ENCODE data around the gene RGS7.
"Not testable (repeated sequence)": the region's sequence is repeated elsewhere in the genome, so short reads cannot be mapped to it uniquely, and the experiment has no call there.

RGS7 gene

DNA sequence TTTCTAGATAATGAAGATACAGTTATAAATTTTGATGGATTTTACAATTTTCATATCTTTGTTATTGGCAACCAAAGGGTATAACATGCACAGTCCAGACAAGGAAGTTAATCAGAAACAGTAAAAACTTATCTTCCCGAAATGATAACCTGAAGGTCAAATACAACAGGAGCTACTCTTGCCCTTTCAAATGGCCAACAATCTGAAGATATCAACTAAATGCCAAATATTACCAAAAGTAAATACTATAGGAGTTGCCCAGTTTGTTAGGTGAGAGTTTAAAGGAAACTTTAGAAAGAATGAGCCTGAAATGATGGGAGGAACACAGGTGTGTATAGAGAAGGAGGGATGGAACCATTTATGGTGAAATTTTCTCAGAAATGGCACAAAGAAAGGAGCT is 153.2 kb downstream of the RGS7 start:
- no peak for DNase-seq

DNA sequence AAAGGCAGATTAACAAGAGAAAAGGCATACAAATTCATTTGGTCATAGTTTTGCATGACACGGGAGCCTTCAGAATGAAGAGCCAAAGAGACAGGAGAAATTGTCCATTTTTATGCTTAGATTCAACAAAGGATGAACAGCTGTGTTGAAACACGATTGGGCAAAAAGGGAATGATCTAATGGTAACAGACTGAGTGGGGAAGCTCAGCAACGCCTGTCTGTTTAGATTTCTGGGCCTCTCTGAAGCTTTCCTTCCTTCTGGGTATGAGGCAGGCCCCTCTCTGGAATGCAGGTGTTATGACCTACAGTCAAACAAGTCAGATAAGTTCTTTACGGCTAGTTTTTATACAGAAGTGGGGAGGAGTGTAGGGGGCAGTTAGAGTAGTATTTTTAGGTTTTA is 154.6 kb downstream of the RGS7 start:
- DNase-seq, result no peak

DNA sequence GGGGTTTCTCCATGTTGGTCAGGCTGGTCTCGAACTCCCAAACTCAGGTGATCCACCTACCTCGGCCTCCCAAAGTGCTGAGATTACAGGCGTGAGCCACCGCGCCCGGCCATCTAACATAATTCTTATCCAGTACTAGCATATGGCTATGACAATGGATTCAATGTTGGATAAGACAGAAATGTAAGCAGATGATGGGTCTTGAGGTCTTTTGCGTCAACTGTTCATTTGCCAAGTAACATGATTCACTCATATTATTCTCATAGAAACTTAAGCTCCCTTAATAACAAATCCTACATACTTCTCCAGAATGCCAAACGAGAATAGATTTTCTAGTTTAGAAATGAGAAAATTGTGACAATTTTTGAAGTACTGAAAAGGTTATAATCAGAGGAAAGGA is 170.3 kb downstream of the RGS7 start:
- no peak for DNase-seq

DNA sequence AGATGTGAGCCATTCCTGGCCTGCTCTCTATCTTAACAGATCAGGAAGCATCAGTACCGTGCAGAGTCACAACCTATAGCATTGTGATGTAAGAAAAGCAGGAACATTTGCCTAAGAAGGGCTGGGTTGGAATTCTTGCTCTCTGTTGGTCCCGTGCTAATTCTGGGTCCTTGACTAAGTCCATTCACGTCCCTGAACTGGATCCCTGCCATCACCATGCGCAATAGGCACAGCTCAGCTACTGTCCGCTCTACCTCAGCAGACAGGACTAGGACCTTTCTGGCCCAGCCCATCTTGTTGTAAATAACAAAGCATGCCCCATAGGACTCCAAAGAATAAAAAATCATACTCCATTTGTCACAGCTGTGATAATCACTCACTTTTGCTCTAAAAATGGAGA is 175.0 kb downstream of the RGS7 start:
- DNase-seq, result no peak

- no peak for DNase-seq
Measured at GRCh38 chr1:241181471-241181870, 175.5 kb downstream of the RGS7 start.

GRCh38 chr1:241180569-241180968 is 176.4 kb downstream of the RGS7 start:
- no peak for DNase-seq

- DNase-seq, result no peak
Measured at GRCh38 chr1:241177660-241178059, 179.3 kb downstream of the RGS7 start.

- no peak for DNase-seq
Measured at GRCh38 chr1:241172486-241172885, 184.5 kb downstream of the RGS7 start.

GRCh38 chr1:241171991-241172390 is 185.0 kb downstream of the RGS7 start:
- no peak for DNase-seq

DNA sequence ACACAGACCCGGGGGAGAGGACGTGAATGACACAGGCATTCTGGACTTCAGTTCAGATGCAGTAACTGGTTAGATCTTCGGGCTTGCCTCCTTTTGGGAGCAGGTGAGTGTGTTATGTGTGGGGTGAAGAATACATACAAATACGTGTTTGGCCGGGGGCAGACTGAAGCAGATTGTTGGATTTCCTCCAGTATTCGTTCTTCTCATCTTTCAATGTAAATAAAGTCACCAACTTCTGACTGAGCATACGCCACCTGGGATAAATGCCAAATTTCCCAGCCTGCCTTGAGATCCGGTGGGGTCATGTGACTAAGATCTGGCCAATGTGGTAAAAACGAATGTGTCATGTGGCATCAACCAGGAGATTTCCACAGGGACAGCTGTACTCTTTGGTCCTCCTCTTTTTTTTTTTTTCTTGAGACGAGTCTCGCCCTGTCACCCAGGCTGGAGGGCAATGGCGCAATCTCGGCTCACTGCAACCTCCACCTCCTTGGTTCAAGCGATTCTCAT is 189.8 kb downstream of the RGS7 start:
- DNase-seq, result no peak

DNA sequence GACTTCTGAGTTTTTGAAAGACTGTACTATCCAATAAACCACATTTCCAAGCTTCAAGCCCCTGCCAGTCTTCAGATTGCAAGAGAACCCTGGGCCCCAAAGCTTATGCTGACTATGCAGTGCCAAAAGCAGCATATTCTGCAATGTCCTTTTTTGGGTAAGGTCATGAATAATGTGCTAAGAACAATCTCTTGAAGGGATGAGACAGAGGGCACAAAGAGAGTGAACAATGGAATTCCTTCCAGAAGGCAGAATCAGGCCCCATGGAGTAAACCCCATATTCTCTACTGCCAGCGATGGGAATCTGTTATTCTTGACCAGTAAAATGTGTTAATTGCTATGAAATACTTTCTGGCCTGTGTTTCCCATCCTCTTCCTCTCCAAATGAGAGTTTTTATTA is 190.4 kb downstream of the RGS7 start:
- no peak for DNase-seq

- DNase-seq, result not testable (repeated sequence)
Measured at GRCh38 chr1:241165256-241165655, 191.7 kb downstream of the RGS7 start.

DNA sequence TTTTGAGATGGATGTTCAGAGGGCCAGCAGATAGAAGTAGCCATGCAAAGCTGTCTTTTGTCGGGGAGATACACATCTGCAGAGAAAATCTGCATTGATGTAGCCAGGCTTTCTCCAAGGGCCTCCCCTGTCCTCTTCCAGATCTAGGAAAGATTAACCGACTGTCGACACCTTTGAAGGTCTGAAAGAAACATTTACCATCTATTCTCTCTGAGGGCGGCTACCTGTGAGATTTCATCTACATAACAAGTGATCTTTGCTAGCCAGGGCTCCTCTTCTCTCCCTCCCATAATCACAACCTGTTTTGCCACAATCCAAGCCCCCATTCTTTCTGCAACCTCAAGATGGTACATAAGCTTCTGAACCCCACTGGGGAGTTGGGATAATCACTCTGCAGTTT is 193.6 kb downstream of the RGS7 start:
- no peak for DNase-seq

- no peak for DNase-seq
Measured at GRCh38 chr1:241161188-241161689, 195.8 kb downstream of the RGS7 start.

DNA sequence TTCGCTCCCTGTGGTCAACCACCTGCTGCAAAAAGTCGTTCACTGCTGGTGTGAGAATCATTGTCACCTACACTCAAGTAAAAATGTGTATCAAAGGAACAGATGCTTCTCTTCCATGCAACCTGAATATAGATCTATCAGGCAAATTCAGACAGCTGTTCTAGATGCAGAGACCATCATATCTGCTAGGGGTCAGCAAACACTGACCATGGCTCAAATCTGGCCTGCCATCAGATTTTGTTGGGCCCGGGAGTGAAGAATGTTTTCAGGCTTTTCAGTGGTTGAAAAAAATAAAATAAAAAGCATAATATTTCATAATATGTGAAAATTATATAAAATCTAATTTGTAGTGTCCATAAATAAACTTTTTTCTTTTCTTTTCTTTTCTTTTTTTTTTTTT is 199.6 kb downstream of the RGS7 start:
- DNase-seq, result no peak

DNA sequence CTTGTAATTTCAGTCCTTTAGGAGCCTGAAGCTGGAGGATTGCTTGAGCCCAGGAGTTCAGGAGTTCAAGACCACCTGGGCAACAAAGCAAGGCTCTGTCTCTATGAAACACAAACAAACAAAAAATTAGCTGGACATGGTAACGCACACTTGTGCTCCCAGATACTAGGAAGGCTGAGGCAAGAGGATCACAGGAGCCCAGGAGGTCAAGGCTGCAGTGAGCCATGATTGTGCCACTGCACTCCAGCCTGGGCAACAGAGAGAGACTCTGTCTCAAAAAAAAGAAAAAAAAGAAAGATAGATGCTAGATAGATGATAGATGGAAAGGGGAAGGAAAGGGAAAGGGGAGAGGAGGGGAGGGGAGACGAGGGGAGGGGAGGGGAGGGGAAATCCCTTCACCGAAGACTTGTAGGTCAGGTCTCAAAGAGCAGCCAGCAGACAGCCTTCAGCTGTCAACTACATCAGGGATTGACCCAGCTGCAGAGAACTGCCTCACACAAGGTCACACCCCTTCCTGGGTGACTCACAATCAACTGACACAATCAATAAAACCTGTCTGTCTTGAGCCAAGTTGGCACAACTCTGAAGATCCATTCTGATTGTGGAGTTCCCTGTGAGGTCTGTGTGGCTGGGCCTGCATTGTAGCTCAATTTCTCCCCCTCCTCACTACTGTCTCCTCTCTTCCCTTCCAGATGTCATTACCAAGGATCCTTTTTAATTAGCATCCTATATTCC is 200.6 kb downstream of the RGS7 start:
- peak; percentile 81 for DNase-seq

- DNase-seq, result no peak
Measured at GRCh38 chr1:241145881-241146280, 211.1 kb downstream of the RGS7 start.

GRCh38 chr1:241143765-241144442 is 213.1 kb downstream of the RGS7 start:
- DNase-seq, result no peak

GRCh38 chr1:241142493-241142892 is 214.5 kb downstream of the RGS7 start:
- no peak for DNase-seq

DNA sequence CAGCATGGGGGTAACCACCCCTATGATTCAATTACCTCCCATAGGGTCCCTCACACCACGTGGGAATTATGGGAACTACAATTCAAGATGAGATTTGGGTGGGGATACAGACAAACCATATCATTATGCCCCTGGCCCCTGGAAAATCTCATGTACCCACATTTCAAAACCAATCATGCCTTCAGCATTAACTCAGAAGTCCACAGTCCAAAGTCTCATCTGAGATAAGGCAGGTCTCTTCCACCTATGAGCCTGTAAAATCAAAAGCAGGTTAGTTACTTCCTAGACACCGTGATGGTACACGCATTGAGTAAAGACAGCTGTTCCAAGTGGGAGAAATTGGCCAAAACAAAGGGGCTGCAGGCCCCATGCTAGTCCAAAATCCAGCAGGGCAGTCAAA is 215.4 kb downstream of the RGS7 start:
- DNase-seq, result not testable (repeated sequence)

- DNase-seq, result no peak
Measured at GRCh38 chr1:241140670-241141069, 216.3 kb downstream of the RGS7 start.

DNA sequence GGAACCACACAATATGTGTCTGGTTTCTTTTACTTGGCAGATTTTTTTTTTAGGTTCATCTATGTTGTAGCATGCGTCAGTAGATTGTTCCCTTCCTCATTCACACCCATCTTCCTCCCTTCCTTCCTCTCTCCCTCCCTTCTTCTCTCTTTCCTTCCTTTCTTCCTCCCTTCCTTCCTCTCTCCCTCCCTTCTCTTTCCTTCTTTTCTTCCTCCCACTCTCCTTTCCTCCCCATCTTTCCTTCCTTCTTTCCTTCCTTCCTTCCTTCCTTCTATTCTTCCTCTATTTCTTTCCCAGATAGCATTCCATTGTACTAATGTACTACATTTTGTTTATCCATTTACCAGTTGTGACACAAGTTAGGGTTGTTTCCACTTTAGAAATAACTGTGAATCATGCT is 218.0 kb downstream of the RGS7 start:
- DNase-seq, result no peak

DNA sequence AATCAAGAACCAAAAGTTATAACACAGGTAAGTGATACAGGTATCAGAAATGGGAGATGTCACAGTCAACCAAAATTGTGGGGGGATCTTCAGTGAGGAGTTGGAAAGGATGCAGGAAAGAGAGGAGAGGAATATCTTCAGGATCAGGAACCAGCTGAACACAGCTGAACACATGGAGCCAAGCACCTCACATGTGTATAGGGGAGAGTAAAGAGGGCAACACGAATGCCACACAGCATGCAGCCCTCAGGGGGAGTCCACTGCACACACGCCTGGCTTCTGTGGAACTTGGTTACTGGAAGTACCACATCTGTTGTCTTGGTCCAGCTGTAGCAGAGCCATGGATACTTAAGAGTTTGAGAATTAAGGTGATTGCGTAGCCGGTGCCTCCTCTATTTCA is 218.8 kb downstream of the RGS7 start:
- no peak for DNase-seq

DNA sequence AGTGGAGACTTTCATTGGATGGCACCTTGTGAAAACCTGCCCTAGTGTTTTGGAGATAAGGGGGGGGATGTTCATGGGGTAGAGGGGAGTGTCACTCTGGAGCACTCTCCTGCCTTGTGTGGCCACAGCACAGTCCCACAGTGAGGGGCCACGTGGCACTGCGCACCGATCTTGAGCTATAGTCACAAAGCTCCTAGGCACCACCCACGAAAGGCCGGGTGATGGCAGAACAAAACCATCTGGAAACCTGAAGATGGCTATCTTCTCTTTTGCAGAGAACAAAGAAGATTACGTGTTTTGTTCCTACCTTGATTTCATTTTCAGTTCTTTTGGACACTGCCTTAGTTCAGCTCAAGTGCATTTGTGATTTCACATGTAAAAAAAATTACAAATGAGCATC is 220.6 kb downstream of the RGS7 start:
- DNase-seq, result no peak

Data from EL (cell line).